Lower leg skin (tissue), 3 donors: ENCODE measurements around the gene MYG1.

Experiments used
- CTCF ChIP-seq, 3 donors: fragments of 450-650 bp; IDR thresholded peaks; one replicate each; pipeline ENCODE4 v1.5.1; 2016; ENCODE audit warnings: antibody characterized with exemption in 3 of 3, mild to moderate bottlenecking in 3 of 3, moderate library complexity in 2 of 3
- POLR2A ChIP-seq, 2 donors: fragments of 450-650 bp; IDR thresholded peaks; one replicate each; pipeline ENCODE4 v1.6.1; 2016 to 2017; ENCODE audit warnings: antibody characterized with exemption in 2 of 2, mild to moderate bottlenecking in 1 of 2, moderate library complexity in 1 of 2

GRCh38 chr12:53355121-53355520 is 55.6 kb downstream of the MYG1 start:
- TF ChIP-seq CTCF (IDR thresholded peaks at IDR 0.05) (no peak), POLR2A (IDR thresholded peaks at IDR 0.05) (no peak)
